NCI-H1930 (cell line): ENCODE results near the gene THTPA.

Source experiments
- DNase-seq, 2 experiments: peaks; one replicate each; lab custom pipeline; 2025; lab: John Stamatoyannopoulos, UW

THTPA gene, protein sequence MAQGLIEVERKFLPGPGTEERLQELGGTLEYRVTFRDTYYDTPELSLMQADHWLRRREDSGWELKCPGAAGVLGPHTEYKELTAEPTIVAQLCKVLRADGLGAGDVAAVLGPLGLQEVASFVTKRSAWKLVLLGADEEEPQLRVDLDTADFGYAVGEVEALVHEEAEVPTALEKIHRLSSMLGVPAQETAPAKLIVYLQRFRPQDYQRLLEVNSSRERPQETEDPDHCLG

GRCh38 chr14:23555882-23556699 is at the start of gene THTPA:
Gene THTPA (plus strand): TSS chr14:23556271. CDS start chr14:23556758, 487 bp downstream.
- peak; percentile 85 to 88 for DNase-seq

GRCh38 chr14:23512156-23512555 is 43.9 kb upstream of the THTPA start:
- no peak for DNase-seq

DNA sequence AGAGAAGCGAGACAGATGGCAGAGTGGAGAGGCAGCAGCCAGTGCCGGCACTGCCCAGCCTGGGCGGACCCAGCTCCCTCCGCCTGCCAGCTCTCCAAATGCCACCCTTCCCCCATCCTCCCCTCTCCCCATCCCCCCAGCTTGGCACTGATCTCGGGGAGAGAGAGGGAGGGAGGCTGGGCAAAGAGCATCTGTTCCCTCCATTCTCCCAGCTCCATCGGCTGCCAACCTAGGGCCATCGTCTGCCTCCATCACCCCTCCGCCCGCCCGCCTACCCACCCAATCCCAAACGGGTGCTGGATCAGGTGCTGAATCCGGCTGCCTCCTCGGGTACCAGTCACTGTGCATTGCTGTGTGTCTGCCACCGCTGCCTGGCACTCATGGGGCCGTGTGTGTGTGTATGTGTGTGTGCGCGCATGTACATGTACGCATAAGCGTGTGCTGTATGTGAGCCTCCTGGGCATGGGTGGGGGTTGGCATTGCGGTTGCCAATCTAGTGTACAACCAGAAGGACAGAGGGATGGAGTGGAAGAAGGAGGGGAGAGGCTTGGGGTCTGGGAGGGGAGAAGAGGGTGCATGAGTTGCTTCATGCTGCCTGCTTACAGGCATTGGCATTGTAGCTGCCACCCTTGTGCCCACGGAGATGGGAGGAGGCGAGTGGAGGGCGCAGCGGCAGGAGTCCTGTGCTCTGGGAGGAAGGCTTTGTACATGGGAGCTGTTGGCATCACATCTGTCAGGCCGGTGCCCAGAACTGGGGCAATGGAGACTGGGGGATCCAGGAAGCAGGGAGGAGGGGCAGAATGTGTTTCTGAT is 42.9 kb upstream of the THTPA start:
- no peak for DNase-seq

GRCh38 chr14:23513818-23514643 is 42.0 kb upstream of the THTPA start:
- no peak for DNase-seq

DNA sequence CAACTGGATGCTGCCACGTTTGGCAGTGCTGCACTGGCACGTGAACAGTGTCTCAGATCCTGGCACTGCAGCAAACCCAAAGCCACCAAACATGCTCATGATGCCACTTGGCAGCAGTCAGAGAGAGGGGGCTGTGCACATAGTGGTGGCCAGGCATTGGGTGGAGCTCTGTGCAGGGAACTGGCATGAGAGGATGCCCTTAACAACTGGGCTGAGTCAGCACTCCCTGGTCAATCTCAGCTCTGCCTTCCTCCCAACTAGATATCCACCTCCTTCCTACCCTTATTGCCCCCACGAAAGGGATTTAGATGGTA is 41.5 kb upstream of the THTPA start:
- DNase-seq = no peak

DNA sequence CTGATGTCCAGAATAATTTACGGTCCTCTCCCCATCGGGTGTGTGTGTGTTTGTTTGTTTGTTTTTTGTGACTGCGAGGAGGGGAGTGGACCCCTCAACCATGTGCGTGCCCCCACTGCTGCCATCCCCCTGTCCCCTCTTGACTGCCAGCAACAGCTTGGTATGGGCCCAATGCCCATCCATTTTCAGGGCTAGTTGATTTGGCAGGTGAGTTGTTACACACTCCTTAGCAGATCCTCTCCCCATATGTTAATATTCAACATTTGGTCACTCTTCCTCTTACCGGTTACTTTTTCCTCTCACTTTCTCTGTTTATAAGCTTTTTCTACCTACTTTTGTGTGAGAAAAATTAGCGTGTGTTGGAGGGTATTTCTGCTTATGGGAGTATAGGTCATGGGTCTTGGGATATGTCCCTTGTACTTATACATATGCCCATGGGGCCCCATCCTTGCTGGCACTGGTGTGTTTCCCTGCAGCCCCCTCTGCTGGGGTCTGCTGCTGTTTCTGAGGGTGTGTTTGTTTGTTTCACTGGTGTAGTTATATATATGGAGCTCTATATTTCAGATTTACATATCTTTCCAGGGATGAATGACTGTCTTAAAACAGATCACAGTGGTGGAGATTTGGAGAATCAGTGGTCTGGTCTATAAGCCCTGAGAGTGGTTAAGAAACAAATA is 38.3 kb upstream of the THTPA start:
- no peak for DNase-seq

DNA sequence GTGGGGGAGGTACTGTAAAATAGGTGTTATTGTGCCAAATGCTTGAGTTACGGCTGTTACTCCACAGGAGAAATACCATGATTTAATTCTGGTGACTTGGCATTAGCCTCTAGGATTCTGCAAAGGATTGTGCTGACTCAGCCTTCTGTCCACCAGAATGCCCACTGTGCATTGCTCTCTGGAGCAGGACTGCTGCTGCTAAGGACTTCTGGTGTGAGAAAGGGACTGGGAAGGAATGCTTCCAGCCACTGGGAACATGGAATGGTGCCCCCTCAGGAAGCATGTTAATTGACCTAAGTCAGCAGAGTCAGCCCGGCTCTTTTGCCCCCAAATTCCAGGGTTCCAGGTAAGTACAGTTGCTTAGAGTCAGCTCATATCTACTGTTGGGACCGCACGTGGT is 37.4 kb upstream of the THTPA start:
- DNase-seq = no peak

DNA sequence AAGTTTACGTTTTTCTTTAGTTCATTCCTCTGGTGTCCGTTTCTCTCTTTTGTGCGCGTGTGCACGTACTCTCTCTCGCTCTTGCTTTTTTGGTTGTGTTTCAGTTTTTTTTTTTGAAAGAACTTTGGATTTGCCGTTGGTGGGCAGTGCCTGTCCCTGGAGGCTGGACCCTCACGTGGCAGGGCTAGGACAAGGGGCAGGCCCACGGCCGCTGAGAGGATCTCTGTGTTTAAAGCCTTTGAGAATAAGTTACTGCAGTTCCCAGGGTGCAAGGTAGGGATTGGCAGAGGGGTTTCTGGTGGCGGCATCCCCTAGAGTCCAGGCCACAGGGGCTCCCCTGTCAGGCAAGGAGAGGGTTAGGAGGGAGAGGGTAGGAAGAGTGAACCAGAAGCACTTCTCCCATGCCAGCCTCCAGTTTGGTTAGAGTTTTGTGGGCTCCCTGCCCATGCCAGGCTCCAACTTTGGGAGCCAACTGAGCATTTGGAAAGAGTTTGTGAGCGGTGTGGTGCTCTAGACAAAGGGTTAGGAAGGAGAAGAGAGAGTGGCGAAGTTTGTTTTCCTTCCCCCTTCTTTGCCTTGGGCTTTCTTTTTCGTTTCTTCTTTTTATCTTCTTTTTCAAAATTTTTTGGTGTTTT is 35.1 kb upstream of the THTPA start:
- DNase-seq = no peak

DNA sequence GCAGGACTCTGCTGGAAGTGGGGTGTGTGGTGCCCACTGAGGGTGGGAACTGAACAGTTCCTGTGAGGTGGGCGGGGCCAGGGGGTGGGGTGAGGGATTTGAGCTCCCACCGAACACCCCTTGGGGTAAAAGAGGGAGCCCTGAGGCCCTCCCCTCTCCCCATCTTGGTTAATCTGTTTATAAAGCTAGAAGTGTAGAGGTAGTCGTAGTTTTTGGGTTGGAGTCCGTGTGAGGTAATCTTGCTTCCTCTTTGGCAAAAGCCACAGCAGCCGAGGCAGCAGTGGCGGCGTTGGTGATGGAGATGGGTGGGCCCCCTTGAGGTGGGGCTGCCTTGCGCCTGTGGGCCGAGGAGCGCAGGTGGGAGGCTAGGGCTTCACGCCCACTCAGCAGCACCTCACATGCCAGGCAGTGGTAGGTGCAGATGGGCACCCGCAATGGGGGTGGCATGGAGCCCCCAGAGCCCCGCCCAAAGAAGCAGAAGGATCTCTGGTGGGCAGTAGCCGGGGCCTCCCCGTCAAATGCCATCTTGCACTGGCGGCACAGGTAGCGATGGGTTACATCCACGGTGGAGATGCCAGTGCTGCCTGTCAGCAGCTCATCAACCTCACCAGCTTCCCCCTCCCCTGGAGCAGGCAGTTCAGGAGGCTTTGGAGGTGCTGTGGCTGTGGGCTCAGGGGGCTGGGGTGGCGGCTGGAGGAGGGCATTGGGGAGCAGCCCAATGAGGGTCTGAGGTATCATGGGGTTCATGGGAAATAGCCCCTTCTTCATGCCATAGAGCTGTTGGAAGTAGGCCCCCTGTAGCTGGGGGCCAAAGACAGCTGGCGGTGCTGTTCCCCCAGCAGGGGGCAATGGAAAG is 34.1 kb upstream of the THTPA start:
- no peak for DNase-seq

- DNase-seq = no peak
Observed at GRCh38 chr14:23522643-23523198, 33.4 kb upstream of the THTPA start.

- no peak for DNase-seq
Observed at GRCh38 chr14:23523229-23524016, 32.6 kb upstream of the THTPA start.

DNA sequence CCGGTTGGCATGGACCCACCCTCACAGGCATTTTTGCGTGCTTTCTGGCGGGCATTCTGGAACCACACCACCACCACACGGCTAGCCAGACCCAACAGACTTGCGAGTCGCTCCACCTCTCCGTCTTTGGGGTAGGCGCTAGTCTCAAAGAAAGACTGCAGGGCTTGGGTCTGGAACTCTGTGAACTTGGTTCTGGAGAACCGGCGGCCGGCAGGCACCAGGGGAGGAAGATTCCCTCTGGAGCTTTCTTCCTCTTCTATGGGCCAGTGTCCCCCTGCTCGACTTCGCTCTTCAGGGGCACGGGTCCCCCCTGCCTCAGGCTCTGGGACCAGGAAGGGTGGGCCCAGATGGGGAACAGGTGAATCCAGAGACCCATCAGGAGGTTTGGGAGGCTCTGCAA is 31.1 kb upstream of the THTPA start:
- no peak for DNase-seq

DNA sequence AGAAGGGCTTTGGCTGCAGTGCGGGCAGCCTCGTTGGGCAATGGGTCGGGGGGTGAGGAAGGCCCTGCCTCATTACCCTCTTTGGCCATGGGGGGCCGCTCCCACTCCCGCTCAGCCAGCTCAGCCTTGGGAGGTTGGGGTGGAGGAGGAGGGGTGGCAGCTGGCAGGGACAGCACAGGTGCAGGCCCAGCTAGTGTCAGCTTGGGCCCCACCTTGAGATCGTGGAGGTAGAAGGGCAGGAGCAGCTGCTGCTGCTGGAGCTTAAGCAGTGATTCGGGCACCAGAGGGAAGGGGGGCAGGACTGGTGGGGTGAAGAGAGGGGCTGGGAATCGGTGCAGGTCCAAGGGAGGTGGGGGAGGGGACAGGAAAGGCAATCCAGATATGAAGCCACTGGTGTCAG is 30.5 kb upstream of the THTPA start:
- no peak for DNase-seq

DNA sequence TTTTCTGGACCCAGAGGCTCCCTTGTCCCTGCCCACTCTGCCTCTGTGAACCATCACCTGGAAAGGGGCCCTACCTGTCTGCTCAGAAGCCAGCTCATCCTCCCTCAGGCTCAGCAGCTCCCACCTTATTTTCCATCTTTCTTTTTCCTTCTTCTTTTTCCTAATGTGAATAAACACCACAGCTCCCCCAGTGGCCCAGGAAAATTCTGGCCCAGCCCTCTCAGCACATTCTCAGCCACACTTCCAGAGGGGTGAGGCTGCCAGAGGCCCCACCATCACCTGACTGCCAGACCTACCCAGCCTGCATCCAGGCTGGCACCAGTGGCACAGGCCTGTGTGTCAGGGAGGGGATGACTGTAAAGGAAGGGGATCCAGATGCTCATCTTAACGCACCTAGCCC is 27.5 kb upstream of the THTPA start:
- no peak for DNase-seq

- DNase-seq = no peak
Observed at GRCh38 chr14:23529016-23529415, 27.1 kb upstream of the THTPA start.

- no peak for DNase-seq
Observed at GRCh38 chr14:23530375-23531055, 25.6 kb upstream of the THTPA start.

DNA sequence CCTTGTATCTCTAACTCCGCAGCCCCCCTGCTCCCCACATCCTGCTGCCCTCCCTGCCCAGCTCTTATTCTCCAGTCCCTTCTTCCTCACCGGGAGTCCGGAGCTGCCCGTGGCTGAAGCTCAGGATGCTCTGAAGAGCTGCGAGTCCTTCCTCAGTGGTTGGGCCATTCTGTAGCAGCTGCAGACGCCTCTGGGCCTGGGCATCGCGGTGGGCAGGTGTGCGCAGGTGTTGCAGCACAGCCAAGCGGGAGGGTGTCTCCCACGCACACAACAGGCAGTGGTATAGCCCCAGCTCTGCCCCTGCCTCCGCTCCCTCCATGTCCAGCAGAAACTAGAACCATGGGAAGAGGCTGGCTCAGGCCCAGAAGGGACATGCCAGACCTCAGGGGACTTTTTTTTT is 24.7 kb upstream of the THTPA start:
- no peak for DNase-seq

DNA sequence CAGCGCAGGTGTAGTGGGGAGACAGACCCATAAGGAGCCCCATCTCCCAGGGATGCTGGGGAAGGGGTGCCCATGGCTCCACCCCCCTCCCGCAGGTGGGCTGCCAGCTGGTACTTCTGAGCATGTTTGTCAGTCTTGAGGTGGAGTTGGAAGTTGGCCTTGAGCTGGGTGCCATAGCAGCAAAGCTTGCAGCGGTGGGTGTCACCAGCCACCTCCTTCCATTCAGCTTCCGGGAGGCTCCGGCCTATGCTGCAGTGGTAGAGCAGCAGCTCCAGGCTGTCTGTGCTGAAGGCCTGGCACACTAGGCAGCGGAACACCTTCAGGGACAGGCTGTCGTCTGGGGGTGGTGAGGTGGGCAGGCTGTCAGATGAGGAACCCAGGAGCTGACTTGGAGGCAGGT is 23.4 kb upstream of the THTPA start:
- no peak for DNase-seq
